Measurements from ENCODE around the gene MFSD1.

Gene MFSD1

GRCh38 chr3:158765518-158766205 lies 36.2 kb upstream of the MFSD1 start:
- DNase-seq (ENCODE audit: low read depth, low spot score), result peak; percentile 18
- H3K4me3 ChIP-seq (ENCODE audit: low read depth, low read length), result no peak overlapping the region
- TF ChIP-seq, protein P1, sequence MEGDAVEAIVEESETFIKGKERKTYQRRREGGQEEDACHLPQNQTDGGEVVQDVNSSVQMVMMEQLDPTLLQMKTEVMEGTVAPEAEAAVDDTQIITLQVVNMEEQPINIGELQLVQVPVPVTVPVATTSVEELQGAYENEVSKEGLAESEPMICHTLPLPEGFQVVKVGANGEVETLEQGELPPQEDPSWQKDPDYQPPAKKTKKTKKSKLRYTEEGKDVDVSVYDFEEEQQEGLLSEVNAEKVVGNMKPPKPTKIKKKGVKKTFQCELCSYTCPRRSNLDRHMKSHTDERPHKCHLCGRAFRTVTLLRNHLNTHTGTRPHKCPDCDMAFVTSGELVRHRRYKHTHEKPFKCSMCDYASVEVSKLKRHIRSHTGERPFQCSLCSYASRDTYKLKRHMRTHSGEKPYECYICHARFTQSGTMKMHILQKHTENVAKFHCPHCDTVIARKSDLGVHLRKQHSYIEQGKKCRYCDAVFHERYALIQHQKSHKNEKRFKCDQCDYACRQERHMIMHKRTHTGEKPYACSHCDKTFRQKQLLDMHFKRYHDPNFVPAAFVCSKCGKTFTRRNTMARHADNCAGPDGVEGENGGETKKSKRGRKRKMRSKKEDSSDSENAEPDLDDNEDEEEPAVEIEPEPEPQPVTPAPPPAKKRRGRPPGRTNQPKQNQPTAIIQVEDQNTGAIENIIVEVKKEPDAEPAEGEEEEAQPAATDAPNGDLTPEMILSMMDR (IDR thresholded peaks at IDR 0.05; ENCODE audit: low read depth, low read length), result no peak
- in situ Hi-C loops (cut with HindIII; ENCODE audit: low sequenced_read_pairs), result no loop called here

- H3K4me3 ChIP-seq (ENCODE audit: low read depth, low read length), result no peak overlapping the region
- TF ChIP-seq, protein P1 (IDR thresholded peaks at IDR 0.05; ENCODE audit: low read depth, low read length), result no peak
- in situ Hi-C loops (cut with HindIII; ENCODE audit: low sequenced_read_pairs), result no loop called here
- DNase-seq (ENCODE audit: low read depth, low spot score), result no peak
Observed at GRCh38 chr3:158766364-158766763, 35.5 kb upstream of the MFSD1 start.

GRCh38 chr3:158768361-158768787 lies 33.5 kb upstream of the MFSD1 start:
- TF ChIP-seq, protein P1 (IDR thresholded peaks at IDR 0.05; ENCODE audit: low read depth, low read length), result no peak
- DNase-seq (ENCODE audit: low read depth, low spot score), result peak; percentile 76
- in situ Hi-C loops (cut with HindIII; ENCODE audit: low sequenced_read_pairs), result no loop called here
- H3K4me3 ChIP-seq (ENCODE audit: low read depth, low read length), result no peak overlapping the region

- DNase-seq (ENCODE audit: low read depth, low spot score), result peak; percentile 96
- TF ChIP-seq, protein P1 (IDR thresholded peaks at IDR 0.05; ENCODE audit: low read depth, low read length), result no peak
- H3K4me3 ChIP-seq (ENCODE audit: low read depth, low read length), result no peak overlapping the region
- in situ Hi-C loops (cut with HindIII; ENCODE audit: low sequenced_read_pairs), result no loop called here
Observed at GRCh38 chr3:158768881-158769543, 32.8 kb upstream of the MFSD1 start.

DNA sequence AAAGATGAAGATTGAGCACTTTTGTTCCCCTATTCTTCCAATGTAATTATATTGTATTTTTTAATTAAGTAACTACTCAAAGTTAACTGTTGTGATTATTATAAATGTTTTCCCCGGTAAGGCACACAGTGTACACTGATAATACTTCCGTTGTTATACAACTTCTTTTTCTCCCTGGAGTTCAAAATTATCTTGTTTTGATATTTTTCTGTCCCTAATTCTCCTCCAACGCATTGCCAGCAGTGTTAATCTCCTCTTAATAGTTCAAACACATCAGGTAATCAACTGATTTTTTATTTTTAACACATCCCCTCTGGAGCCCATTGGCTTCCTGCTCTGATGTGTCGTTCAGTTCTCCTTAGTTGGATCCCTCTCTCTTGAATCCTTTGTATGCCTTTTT lies 32.3 kb upstream of the MFSD1 start:
- in situ Hi-C loops (cut with HindIII; ENCODE audit: low sequenced_read_pairs), result no loop called here
- TF ChIP-seq, protein P1 (IDR thresholded peaks at IDR 0.05; ENCODE audit: low read depth, low read length), result no peak

GRCh38 chr3:158769952-158770740 lies 31.7 kb upstream of the MFSD1 start:
- in situ Hi-C loops (cut with HindIII; ENCODE audit: low sequenced_read_pairs), result no loop called here
- H3K4me3 ChIP-seq (ENCODE audit: low read depth, low read length), result no peak overlapping the region
- DNase-seq (ENCODE audit: low read depth, low spot score), result peak; percentile 81
- TF ChIP-seq, protein P1 (IDR thresholded peaks at IDR 0.05; ENCODE audit: low read depth, low read length), result no peak

More for the DNA sequence above, 32.3 kb upstream of the MFSD1 start:
- H3K4me3 ChIP-seq (ENCODE audit: low read depth, low read length), result no peak overlapping the region
- DNase-seq (ENCODE audit: low read depth, low spot score), result no peak

All from astrocyte of the spinal cord (primary cell).